Measurements from ENCODE around the gene MBNL2. TPM values are rescaled to one million over a fixed set of nuclear protein-coding genes. Genes with fewer than 3 reads are reported as not detected.

Gene MBNL2
- total and polyA plus RNA-seq, 10 of the 15 experiments (the other 5 are each of a cell fraction or from before 2014, with no cell fraction given), result 1.6 to 9.7 (median 6.7) TPM

GRCh38 chr13:97364031-97364430 is 141.9 kb downstream of the MBNL2 start:
- Histone ChIP-seq H3K9me3 (replicated peaks; ENCODE audit: control insufficient read depth, insufficient read depth, low read length) (no peaks in the 10 kb centered on the region), H3K4me1 (ENCODE audit: control insufficient read depth, insufficient read depth, low read length) (peaks cover 3% of the 10 kb centered on the region; the same call in 1 of the 2 replicates), H3K36me3 (ENCODE audit: control insufficient read depth in 2 of 2, insufficient read depth in 2 of 2, low read length in 1 of 2) (no peaks in the 10 kb centered on the region; a peak in 1 of 4 replicates), H3K4me3 (no peak overlapping the region), H3K79me2 (ENCODE audit: control insufficient read depth, insufficient read depth, low read length) (no peaks in the 10 kb centered on the region), H3K9ac (ENCODE audit: control insufficient read depth, insufficient read depth, low read length) (no peak overlapping the region), H3K4me2 (ENCODE audit: control insufficient read depth, insufficient read depth) (no peak overlapping the region), H4K20me1 (ENCODE audit: control insufficient read depth, insufficient read depth) (no peaks in the 10 kb centered on the region), H3K27ac (ENCODE audit: control insufficient read depth, insufficient read depth) (no peak overlapping the region), H2AFZ (ENCODE audit: control insufficient read depth, low read depth, low read length) (no peak overlapping the region), H3K27me3 (replicated peaks in 1 of 2; ENCODE audit: control insufficient read depth in 2 of 2, insufficient read depth in 2 of 2, low read length in 1 of 2) (no peaks in the 10 kb centered on the region)
- in situ Hi-C loops (cut with MboI), result no loop called here
- WGBS (ENCODE audit: insufficient coverage, insufficient replicate concordance, low lambda C conversion rate, missing lambda C conversion rate), result 90% methylated on average over 1 of the region's 1 CpG
- TF ChIP-seq TCF3 (IDR thresholded peaks at IDR 0.05; ENCODE audit: borderline replicate concordance, insufficient read depth, low read depth, low read length) (no peak), NR2F1 (conservative IDR thresholded peaks at IDR 0.05) (no peak), ZNF24 (IDR thresholded peaks at IDR 0.05) (no peak), ZNF384 (IDR thresholded peaks at IDR 0.05; ENCODE audit: borderline replicate concordance, low read depth, low read length) (no peak), SREBF1 (IDR thresholded peaks at IDR 0.05; ENCODE audit: low read length) (no peak), NFXL1 (IDR thresholded peaks at IDR 0.05; ENCODE audit: borderline replicate concordance) (no peak), ZBTB11 (CRISPR knock-in tag; IDR thresholded peaks at IDR 0.05) (no peak), KAT2A (conservative IDR thresholded peaks at IDR 0.05; ENCODE audit: control insufficient read depth, low read depth, low read length) (no peak), USF2 (IDR thresholded peaks at IDR 0.05; ENCODE audit: borderline replicate concordance, low read depth, low read length) (no peak), RBBP5 (conservative IDR thresholded peaks at IDR 0.05) (no peak), ATF3 (IDR thresholded peaks at IDR 0.05; ENCODE audit: borderline replicate concordance, extremely low read depth, low read depth, low read length) (no peak)
- RAD21 ChIA-PET (ENCODE audit: unreplicated experiment), result interaction anchor here (1.1 kb wide), 1 partner anchor 257 kb away, joined by 3 read pairs; no protein-coding TSS in a partner anchor
- CTCF ChIA-PET, result interaction anchor here (1.0 to 1.3 kb wide), 3 partner anchors 25 to 211 kb away, joined by 3 read pairs; no protein-coding TSS in a partner anchor
- DNase-seq (ENCODE audit: low read depth, low spot score), result no peak
- SMC1A ChIA-PET (ENCODE audit: uncharacterized antibody, unreplicated experiment), result interaction anchor here (0.9 to 2.0 kb wide), 5 partner anchors 8 to 211 kb away, joined by 3 to 5 read pairs (median 4); no protein-coding TSS in a partner anchor
- intact Hi-C loops (cut with micrococcal nuclease; ENCODE audit: unreplicated experiment), result loop anchor here (10.0 kb wide), 1 partner anchor 211 kb away; no protein-coding TSS in a partner anchor
- FAIRE-seq, result no peak
- BruUV-seq (replicated peaks), result no TSS peak
- ATAC-seq, result no peak
- POLR2A ChIA-PET, result no interaction called here

Measured in GM12878 (cell line).